SW480 (cell line): ENCODE data around the gene PDXDC1.
"Not testable (repeated sequence)": the region's sequence is repeated elsewhere in the genome, so short reads cannot be mapped to it uniquely, and the experiment has no call there.

Experiments
- DNase-seq: peaks from one replicate; pipeline ENCODE4 v3.0.0-alpha.2; 2016; ENCODE audit warnings: low spot score

Gene PDXDC1

DNA sequence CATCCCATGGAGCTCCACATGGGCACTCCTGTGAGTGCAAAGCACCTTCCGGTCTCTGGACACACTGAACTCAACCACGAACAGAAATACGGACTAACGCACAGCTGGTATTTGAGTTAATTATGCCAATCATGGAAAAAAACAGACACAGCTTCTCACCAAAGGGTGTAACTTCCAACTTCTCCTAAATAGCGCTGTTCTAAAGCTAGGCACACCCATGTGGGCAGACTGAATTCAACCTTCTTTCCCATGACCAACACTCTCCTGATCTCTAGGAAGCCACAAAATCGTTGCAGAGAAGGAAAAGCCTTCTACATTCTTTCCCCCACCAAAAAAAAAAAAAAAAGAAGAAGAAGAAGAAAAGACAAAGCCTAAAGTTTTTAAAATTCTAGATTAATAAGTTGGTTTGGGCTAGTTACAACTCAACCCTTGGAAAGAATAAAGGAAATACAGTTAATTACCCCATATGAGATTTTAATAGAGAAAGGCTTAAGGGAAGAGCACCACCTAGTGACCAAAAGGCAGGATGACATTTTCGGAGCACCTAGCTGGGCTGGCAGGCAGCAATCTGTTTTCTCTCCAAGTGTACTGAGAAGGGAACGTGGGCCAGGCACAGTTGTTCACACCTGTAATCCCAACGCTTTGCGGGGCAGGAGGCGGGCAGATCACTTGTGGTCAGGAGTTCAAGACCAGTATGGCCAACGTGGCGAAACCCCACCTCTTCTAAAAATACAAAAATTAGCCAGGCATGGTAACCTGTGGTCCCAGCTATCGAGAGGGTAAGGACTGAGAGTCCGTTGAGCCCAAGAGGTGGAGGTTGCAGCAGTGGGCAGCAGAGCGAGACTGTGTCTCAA is 97.3 kb downstream of the PDXDC1 start:
- DNase-seq: not testable (repeated sequence)

DNA sequence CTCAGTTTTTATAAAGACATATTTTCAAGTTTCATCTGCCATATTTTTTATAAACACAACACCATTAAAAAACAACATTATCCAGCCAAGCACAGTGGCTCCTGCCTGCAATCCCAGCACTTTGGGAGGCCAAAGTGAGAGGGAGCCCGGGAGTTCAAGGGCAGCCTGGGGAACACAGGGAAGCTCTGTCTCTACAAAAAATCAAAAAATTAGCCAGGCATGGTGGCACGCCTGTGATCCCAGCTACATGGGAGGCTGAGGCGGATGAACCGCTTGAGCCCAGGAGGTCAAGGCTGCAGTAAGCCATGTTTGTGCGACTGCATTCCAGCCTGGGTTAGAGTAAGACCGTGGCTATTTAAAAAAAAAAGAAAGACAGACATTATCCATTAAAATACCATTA is 98.3 kb downstream of the PDXDC1 start:
- no peak for DNase-seq

DNA sequence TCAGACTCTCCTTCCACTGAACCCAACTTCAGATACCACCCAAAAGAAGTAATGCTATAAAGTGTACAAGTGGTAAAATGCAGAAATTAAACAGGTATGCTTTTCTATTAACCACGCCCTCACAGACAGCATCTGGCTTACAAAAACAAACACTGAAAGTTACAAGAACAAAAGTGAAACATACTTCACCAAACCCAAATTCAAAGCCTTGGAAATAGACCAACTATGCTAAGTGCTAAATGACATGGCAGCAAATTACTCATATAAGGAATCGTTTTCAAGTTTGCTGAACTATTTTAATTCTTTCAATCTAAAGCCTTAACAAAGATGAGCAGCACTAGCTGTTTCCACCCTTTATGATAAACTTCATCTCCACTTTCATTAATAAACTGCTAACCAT is 101.3 kb downstream of the PDXDC1 start:
- DNase-seq: not testable (repeated sequence)

DNA sequence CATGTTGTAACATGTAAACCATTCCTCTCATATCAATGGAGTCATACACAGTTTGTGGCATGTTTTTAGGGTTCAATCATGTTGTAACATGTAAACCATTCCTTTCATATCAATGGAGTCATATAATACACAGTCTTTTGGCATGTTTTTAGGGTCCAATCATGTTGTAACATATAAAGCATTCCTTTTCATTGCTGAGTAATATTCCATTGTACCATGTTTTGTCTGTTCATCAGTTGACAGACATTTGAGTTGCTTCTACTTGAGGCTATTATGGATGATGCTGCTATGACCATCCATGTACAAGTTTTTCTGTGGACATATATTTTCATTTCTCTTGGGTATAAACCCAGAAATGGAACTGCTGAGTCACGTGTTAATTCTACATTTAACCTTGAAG is 106.1 kb downstream of the PDXDC1 start:
- not testable (repeated sequence) for DNase-seq

DNA sequence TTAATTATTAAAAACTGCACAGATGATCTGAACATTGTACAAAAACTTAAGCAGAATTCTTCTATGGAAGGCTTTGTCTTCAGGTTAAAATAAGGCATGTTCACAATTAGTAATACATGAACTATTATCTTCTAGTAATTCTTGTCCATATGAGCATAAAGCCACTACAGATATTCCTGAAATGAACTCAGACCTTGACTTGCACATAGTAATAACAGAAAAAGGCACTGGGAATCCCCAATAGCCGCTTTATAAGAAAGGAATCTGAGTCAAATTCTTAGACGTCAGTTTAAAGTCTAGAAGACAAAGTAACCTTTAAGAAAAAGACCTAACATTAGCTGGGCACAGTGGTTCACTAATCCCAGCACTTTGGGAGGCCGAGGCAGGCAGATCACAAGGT is 108.0 kb downstream of the PDXDC1 start:
- DNase-seq: not testable (repeated sequence)

DNA sequence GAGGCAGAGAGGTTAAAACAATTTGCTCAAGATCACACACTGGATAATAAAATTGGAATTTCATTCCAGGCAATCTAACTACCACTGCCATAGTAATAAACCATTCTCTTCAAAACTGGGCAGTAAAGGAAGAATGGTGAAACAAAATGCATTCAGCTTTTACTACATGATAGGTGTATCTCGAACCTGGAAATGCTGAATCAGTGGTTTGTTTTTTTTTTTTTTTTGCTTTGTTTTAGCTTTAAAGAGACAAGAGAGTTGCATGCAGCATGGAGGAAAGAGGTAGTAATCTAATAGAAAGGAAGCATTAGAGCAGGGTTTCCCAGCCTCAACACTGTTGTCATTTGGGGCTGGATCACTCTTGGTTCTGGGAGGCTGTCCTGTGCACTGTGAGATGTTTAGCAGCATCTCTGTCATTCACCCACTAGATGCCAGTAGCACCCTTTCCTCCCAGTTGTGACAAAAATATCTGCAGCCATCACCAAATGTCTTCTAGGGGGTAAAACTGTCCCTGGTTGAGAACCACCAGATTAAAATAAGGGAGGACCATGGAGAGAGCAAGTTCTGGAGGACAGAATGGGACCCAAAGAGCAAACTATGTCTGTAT is 115.9 kb downstream of the PDXDC1 start:
- DNase-seq: not testable (repeated sequence)

DNA sequence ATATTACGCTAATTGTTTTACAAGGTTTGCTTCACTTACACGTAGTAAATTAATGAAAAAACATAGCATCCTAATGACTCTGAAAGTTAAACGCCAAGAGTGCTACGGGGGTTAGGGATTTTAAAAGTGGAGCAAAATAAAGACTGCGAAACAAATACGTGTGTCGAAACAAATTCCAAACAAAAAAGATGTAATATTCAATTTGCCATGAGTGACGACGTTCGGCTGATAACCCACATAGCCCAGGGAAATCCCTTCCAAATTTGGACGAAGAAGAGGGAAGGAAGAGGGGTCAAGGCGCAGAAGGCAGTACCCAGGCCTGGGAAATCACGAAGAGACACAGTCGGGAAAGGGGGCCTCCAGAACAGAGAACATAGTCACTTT is 118.7 kb downstream of the PDXDC1 start:
- not testable (repeated sequence) for DNase-seq

DNA sequence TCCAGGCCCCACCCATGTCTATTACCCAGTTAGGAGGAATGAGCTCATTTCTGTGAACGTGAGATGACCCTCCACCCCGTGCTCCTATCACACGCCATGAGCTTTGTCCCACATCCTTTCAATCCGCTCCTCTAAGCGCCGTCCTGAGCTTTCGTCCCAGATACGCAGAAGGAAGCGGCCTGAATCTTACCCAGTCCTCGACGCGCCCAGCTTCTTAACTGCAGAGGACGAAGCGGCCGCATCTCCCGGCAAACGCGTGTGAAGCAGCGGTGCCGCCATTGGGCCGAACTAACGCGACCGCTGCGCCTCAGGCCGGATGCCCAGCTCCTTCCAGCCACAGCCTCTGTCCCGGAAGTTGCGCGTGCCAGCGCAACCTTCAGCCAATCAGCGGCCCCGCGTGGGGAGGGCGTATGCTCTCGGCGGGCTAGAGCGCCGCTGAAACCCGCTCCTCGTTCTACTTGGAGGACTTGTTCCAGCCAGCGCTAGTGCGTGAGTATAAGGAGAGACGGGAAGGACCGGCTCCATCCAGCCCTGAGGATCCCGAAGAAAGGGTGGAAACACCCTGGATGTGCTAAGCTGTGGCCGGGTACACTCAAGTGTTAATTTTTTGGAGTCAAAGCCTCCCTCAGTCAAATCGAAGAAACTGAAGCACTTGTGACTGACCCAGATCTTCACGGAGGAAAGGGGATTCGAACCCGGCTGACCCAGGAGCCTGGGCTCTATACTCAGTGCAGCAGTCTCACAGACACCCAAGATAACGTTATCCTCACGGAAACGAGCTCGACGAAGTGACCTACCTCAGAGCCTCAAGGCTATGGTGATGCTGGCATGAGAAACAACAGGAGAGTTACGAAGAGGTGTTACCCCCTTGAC is 119.4 kb downstream of the PDXDC1 start, which contains the start of gene RRN3:
TSS of gene RRN3 (minus strand) at position 318 of the 873 bp plus-strand sequence. CDS start at position 279, 39 bp downstream.
- DNase-seq: peak; percentile 89

DNA sequence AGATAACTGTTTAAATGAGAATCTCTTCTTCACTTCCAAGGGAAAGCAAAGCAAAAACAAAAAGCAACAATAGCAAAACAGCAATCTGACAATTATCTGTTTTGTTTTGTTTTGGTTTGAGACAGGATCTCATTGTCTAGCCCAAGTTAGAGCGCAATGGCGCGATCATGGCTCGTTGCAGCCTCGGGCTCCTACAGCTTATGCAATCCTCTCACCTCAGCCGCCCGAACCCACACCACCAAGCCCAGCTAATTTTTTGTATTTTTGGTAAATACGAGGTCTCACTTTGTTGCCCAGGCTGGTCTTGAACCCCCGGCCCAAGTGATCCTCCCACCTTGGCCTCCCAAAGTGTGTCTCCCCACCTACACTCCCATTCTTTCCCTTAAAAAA is 121.8 kb downstream of the PDXDC1 start:
- DNase-seq: not testable (repeated sequence)

DNA sequence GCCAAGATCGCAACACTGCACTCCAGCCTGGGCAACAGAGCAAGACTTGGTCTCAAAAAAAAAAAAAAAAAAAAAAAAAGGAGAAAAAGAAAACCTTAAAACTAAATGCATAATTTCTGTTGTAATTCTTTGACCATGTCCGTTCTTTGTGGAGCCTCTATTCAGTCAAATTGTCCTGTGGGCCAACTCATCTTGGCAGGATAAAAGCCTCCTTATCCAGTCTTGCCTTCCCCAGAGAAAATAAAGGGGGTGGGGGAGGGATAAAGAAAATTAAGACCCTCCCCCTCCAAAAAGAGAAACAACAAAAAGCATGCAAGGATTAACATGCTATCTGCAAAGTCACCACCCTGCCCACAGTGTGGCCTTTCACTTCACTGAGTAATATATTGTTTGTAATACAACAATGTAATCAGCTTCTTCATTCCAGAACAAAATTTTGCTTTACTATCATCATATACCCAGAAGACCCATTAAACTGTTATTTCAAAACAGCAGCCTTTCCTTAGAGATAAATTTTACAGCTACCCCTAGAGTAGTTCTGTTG is 124.6 kb downstream of the PDXDC1 start:
- DNase-seq: not testable (repeated sequence)

DNA sequence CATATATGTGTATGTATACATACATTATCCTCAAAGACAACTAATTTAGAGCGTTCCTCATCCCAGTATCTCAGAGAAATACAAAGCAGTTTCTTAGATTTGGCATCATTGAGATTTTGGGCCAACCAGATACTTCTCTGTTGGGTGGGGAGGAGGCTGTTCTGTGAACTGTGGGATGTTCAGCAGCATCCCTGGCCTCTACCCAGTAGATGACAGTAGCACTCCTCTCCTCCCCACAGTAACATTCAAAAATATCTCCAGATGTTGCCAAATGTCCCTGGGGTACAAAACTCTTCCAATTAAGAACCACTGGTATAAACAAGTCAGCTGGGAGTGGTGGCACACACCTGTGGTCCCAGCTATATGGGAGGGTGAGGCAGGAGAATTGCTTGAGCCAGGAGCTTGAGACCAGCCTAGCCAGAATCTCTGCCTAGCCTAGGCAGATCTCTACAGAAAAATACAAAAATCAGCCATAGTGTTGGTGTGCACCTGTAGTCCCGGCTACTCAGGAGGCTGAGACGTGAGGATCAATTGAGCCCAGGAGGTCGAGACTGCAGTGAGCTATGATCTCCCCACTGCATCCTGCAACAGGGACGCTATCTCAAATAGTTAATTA is 125.7 kb downstream of the PDXDC1 start:
- DNase-seq: not testable (repeated sequence)

DNA sequence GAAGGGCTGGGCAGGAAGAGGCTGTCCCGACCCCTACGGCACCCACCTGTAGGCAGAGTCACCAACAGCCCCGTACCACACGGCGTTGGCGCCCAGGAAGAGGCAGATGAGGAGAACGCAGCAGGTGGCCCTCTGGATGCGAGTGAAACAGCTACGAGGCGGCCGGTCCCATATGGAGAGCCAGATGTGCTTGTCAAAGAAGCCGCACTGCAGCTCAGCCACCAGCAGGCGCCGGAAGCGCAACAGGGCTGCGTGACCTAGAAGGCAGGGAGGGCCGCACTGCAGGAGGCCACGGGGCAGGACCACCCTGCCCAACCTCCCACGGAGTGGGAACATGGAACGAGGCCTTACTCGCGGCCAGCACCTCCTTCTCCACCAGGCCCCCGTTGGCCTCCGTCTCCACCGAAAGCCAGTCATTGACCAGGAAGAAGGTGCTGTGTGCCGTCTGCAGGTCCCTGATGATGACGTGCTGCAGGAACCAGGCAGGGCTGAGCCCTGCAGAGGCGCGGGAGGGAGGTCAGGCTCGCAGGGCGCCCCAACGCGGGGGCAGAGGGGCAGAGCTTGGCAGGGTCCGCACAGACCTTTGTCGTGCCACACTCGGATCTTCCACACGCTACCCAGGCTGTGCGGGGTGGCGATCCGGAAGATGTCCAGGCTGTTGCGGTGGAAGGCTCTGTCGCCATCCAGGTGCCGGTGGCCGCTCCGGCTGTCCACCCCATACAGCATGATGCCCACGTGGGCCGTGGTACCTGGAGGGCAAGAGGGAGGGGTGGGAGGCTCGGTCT is 153.0 kb downstream of the PDXDC1 start:
- DNase-seq: not testable (repeated sequence)

DNA sequence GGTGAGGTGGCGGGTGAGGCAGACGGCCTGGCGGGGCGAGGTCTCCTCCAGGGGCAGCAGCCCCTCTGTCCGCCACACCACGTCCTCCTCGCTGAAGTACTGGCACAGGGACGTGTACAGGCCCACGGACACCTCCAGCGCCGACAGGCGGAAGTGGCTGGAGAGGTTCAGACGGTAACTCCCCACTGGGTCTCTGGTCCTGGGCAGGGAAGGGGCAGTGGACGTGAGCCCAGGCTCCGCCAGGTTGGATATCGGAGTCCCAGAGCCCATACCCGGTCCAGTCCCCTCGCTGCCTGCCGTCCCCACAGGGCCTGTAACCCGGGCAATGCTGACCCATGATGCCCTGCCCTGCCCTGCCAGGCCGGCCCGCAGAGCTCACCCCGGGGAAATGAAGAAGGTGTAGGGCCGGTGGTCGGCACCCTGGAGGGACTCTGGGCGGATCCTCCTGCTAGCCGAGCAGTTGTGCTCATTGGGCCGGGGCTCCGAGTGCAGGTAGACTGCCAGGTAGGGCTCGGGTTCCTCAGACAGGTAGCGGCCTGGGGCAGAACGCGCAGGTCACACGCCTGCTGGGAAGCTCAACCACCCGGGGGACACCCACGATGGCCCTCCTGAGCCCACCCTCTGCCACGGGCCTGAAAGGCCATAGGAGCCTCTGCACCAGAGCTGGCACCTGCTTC is 155.6 kb downstream of the PDXDC1 start:
- DNase-seq: not testable (repeated sequence)

DNA sequence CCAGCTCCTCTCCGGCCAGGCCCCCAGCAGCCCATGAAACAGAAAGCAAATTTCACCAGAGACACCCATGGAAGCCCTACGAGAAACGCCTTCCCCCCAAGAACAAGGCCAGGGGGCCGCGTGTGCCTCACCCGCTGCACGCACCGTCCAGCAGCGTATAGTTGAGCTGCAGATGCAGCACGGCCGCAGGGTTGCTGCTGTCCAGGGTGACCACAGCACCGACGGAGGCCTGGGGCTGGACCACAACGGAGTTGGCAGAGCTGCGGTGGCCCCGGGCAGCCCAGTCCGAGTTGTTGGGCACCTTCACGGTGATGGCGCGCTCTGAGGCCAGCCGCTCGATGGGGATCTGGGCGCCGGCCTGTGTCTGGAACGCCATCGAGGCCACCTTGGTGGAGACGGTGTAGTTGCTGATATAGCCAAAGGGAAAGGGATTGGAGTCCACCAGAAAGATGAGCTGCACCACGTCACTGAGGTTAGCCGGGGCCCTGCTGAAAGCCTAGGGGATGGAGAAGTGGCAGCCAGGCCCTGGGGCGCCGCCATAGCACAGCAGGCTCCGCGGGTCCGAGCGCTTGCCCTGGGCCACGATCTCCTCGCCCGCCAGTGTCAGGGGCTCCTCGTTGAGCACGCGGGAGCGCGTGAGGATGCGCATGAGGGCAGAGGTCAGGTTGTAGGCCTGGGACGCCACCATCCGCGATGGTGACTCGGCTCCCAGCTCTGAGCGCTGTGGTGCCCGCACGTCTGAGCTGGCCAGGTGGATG is 156.3 kb downstream of the PDXDC1 start:
- DNase-seq: not testable (repeated sequence)

DNA sequence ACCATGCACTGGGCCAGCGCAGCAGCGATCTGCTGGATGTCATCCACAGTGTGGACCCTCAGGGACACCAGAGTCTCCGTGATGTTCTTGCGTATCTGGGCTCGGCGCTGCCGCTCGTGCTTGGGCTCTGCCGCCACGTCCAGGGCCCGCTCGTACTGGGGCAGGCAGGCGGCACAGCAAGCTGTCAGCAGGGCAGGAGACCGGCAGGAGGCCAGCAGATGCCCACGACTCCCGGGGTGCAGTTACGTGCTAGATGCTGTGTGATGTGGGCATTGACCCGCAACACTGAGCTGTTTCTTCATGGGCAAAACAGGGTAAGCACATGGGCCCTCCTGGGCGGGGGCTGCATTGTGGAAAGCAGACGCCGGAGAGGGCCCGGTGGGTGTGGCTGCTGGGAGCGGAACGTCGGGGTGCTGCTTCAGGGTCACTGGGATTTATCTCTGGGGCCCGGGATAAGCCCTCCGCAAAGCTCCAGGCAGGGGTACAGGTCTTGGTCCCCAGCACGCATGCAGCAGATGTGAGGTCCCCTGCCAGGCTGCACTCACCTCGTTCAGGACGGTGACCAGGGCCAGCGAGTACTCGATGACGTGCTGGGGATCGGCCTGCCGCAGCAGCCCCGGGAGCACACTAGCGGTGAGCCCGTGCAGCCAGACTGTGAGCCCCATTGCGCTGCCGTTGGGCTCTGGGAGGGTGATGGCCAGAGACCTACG is 158.0 kb downstream of the PDXDC1 start:
- not testable (repeated sequence) for DNase-seq

DNA sequence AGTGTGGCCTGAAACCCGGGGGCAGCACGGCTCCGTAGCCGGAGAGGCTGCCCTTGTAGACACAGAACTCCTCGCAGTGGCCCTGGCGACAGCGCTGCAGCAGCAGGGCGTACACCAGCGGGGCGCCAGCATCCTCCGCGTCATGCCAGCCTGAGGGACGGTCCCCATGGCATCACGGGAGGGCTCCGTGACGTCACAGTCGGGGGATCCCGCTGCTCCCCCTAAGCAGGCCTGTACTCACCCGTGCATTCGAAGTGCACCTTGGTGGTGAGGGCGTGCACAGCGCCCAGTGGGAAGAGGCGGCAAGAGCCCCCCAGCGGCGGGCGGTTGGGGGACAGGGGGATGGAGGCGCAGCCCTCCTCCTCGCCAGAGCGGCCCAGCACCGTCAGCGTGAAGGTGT is 158.7 kb downstream of the PDXDC1 start:
- not testable (repeated sequence) for DNase-seq

DNA sequence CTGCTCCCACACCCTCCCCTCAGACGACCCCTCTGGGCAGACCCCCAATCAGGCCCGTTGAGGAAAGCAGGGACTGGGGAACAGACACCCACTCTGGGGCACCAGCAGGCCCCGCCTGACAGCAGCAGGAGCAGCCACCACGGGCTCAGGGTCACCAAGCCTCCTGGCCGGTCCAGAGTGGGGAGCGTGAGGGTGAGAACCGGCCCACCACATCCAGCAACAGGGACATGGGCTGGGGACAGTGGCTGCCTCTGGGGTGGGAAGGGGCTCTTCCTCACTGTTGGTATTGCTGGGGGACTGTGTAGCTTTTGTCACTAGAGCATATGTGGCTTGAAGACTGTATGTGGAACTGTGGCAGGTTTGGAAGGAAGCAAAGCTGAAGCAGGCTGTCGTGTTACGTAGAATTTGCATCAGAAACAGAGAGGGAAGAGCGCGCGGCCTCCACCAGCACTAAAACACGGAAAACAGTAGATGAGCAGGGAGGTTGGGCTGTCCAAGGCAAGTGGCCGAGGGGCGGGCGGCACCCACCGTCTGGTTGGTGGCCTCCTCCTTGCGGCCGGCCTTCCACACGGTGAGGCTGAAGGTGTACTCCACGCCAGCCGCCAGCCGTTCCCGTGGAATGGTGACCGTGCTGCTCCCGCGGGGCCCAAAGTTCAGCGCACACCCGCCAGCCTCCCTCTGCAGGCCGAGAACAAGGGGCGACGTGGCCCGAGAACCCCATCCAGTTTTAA is 160.1 kb downstream of the PDXDC1 start:
- DNase-seq: not testable (repeated sequence)
